HG02623 (cell line): ENCODE results near the gene DGUOK.

Experiments used
- ATAC-seq: cut with Tn5 transposase; IDR thresholded peaks from one replicate; pipeline ENCODE4 v1.9.1; 2021; ENCODE audit warnings: moderate library complexity; ENCODE audit not compliant: unreplicated experiment

Gene DGUOK

GRCh38 chr2:73946666-73947065 is 20.0 kb downstream of the DGUOK start:
- ATAC-seq = no peak

GRCh38 chr2:73947412-73948018 is 20.8 kb downstream of the DGUOK start:
- ATAC-seq = no peak

DNA sequence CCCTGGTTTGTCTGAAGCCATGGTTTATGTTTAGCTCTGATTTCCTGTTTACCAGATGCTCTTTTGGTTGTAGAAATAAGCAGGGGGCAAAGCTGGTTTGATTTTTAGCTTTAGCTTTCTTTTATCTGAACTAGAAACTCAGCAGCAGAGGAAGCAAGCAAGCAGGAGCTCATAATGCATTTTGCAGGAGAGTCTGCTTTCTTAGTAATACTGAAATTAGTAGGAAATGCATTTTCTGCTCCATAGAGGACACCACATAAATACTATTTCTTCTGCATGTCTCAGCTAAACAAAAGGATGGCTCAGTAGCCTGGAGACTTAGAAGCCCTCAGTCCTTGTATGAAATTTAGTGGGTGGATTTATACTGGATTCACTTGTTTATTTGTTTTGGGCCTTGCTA is 23.1 kb downstream of the DGUOK start:
- ATAC-seq = no peak

DNA sequence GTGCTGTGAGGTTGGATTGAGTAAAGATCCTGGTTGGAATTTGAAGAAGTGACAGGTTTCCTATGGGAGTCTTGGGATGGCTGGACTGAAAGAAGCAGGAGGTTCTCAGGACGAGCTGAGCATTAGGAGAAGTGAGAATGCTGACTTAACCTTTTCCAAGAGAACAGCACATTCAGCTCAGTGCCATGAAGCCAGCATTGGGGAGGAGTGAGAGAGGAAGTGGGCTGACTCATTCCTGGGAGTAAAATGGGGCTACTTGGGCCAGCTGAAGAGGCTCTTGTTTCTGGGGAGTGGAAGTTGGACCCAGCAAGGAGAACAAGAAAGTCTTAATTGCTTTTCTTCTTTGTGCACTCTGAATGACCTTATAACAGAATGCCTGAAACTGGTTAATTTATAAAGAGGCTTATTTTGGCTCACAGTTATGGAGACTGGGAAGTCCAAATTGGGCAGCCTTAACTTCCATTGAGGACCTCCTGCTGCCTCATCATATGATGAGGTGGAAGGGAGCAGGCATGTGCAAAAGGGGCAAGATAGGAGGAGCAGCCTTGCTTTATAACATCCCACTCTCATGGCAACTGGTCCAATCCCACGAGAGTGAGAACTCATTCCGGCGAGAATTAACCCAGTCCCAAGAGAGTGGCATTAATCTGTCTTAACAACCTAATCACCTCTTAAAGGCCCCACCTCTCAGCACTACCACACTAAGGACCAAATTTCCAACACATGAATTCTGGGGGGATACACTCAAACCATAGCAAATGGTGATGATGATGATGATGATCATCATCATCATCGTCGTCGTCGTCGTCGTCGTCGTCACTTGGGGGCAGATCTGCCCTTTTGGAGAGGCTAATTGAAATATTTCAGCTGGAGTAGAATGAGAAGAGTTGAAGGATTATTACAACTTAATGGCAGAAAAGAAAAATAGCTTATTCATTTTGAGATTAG is 26.1 kb downstream of the DGUOK start:
- no peak for ATAC-seq

GRCh38 chr2:73956218-73956865 is 29.7 kb downstream of the DGUOK start:
- ATAC-seq = no peak

DNA sequence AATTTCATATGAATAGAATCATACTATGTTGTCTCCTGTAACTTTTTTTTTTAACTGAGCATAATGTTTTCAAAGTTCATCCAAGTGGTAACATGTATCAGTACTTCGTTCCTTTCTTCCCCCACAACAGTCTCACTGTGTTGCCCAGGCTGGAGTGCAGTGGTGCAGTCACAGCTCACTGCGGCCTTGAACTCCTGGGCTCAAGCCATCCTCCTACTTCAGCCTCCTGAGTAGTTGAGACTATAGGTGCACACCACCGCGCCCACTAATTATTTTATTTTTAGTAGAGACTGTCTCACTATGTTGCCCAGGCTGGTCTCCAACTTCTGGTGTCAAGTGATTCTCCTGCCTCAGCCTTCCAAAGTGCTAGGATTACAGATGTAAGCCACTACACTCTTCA is 34.6 kb downstream of the DGUOK start:
- ATAC-seq = no peak

DNA sequence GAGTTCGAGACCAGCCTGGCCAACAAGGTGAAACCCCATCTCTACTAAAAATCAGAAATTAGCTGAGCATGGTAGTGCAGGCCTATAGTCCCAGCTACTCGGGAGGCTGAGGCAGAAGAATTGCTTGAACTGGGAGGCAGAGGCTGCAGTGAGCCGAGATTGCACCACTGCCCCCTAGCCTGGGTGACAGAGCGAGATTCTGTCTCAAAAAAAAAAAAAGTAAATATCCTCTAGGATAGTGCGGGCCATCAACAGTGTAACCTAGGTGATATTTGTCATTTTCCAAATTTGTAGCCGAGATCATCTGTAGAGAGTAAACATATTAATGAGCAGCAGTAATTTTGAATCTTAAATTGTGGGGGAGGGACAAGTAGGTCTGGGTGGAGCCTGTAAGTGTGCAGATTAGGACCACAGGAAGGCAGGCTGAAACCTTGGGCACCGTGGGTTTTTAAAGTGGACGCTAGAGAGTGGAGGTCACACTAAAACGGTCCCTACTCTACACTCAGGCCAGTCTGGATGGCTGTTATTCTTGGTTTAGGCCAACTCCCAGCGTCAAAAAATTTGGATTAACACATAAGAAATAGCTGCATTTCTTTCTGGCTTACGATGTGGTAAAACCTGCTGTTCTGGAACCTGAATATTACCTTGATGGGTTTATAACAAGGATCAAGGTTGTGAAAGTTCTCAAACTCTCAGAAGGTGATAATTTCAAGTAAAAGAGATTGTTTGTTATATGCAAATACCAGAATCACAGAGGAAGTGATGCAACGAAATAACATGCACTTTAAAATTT is 35.3 kb downstream of the DGUOK start:
- no peak for ATAC-seq

GRCh38 chr2:73962798-73963197 is 36.1 kb downstream of the DGUOK start:
- ATAC-seq = no peak

- ATAC-seq = peak; percentile 52
These were observed 36.9 kb downstream of the DGUOK start for GRCh38 chr2:73963385-73964120.

DNA sequence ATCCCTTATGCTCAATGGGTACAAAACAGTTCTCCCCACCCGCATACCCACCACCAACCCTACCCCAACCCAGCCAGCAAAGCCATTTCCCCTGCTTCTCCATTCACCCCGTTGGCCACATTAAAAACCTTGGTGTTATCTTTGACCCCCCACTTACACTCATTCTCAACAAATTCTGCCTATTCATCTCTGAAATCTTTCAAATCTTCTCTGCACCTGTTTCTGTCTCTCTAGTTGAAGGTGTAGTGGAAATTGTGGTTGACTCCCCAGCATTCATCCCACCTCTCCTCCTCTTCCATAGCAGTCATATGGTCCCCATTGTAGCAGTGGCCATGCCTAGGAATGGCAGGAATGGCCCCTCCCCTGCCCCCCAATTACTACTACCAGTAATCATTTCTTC is 37.5 kb downstream of the DGUOK start:
- ATAC-seq = no peak

DNA sequence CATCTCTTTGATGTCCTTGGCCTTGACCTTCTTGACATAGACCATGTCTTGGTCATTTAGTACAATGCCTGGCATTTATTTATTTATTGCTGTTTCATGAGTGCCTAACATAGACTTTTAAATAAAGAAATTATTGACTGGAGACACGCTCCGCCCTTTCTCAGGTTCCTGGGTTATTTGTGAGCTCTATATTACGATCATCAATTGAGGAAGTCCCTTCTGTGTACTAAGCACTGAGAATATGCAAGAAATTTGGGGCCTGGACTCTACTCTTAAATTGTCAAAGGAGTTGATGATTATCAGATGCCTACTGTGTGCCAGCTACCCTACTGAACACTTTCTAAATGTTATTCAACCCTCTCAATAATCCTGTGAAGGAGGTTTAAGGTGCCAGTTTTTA is 38.4 kb downstream of the DGUOK start:
- no peak for ATAC-seq

- ATAC-seq = no peak
These were observed 41.8 kb downstream of the DGUOK start for GRCh38 chr2:73968357-73968937.

DNA sequence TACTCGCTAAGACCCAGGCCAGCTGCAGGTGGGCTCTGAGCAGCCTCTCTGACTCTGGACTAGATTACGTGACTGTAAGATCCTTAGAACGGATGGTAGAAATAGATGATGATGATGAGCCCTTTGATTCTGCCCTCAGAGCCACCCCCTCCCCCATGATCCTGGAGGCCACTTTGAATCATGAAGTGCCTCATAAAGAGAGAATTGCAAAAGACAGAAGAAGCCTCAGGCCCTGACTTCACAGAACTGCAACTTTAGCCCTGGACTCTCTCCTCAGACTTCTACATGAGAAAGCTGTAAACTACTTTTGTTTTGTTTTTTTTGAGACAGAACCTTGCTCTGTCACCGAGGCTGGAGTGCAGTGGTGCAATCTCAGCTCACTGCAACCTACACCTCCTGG is 42.7 kb downstream of the DGUOK start:
- no peak for ATAC-seq

DNA sequence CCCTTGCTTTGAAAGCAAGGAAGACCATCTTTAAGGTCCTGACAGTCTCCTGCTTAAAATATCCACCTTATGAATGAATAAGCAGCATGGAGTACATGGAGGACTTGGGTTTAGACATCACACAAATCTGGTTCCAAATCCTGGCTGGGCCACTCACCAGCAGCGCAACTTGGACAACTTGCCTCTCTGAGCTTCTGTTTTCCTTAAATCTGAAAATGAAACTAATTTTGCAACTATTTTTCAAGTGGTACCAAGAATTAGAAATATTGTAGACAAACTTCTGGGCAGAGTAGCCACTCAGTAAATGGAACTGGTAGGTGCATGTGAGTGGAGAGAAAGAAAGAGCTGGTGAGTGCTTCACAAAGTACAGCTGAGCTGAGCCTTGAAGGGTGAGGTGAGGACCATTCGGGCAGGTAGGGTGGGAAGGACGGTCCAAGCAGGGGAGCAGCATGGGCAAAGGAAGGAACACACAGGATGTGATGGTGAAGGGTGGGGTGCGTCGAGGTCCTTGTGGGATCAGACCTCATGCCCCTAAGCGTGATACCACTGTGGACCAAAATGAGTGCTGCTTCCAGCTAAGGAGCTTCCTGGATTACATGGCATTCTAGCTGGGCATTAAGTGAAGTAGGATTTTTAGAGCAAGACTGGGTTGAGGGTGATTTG is 43.6 kb downstream of the DGUOK start:
- ATAC-seq = no peak

GRCh38 chr2:73970850-73971471 is 44.3 kb downstream of the DGUOK start:
- ATAC-seq = peak; percentile 75

GRCh38 chr2:73971722-73972121 is 45.0 kb downstream of the DGUOK start:
- no peak for ATAC-seq

- ATAC-seq = no peak
These were observed 46.2 kb downstream of the DGUOK start for GRCh38 chr2:73972846-73973245.

GRCh38 chr2:73975731-73976130 is 49.1 kb downstream of the DGUOK start:
- no peak for ATAC-seq

DNA sequence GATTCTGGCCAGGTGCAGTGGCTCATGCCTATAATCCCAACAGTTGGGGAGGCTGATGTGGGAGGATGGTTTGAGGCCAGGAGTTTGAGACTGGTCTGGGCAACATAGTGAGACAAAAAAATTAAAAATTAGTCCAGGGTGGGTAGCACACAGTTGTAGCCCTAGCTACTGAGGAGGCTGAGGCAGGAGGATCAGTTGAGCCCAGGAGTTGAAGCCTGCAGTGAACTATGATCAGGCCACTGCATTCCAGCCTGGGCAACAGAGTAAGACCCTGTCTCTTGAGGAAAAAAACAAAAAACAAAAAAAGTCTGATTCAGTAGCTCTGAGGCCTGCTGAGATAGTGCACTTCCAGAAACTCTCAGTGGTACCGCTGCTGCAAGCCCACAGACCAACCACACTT is 50.1 kb downstream of the DGUOK start:
- no peak for ATAC-seq
